Liver (tissue), 9 donors: ENCODE data around the gene RNF175. TPM values are rescaled to one million over a fixed set of nuclear protein-coding genes. Genes with fewer than 3 reads are reported as not detected.

Source experiments
- DNase-seq: peaks from one replicate; pipeline ENCODE4 v3.0.0-alpha.2; 2017; ENCODE audit warnings: low spot score
- H3K27ac ChIP-seq, 2 donors: one replicate each; pipeline ENCODE4 v1.7.0; 2013; ENCODE audit warnings: inconsistent platforms in 2 of 2, low read length in 2 of 2, control low read depth in 1 of 2, low read depth in 1 of 2, mild to moderate bottlenecking in 1 of 2
- H3K27me3 ChIP-seq, 4 donors: one replicate each; pipeline versions ENCODE4 v1.6.1 to v1.7.0; 2013; ENCODE audit warnings: low read length in 3 of 4, inconsistent platforms in 1 of 4, mild to moderate bottlenecking in 1 of 4, moderate library complexity in 1 of 4; ENCODE audit not compliant: control insufficient read depth in 4 of 4, insufficient read depth in 4 of 4
- H3K36me3 ChIP-seq, 4 donors: one replicate each; pipeline versions ENCODE4 v1.6.1 to v1.7.0; 2013; ENCODE audit warnings: low read length in 3 of 4, mild to moderate bottlenecking in 3 of 4, low read depth in 1 of 4, moderate library complexity in 1 of 4; ENCODE audit not compliant: control insufficient read depth in 4 of 4, insufficient read depth in 3 of 4
- H3K4me1 ChIP-seq, 4 donors: one replicate each; pipeline versions ENCODE4 v1.6.1 to v1.7.0; 2013; ENCODE audit warnings: low read length in 3 of 4, mild to moderate bottlenecking in 3 of 4, moderate library complexity in 1 of 4; ENCODE audit not compliant: control insufficient read depth in 4 of 4, insufficient read depth in 4 of 4
- H3K4me3 ChIP-seq, 3 donors: one replicate each; pipeline versions ENCODE4 v1.6.1 to v1.7.0; 2013; ENCODE audit warnings: low read length in 3 of 3, control low read depth in 1 of 3, low read depth in 1 of 3, mild to moderate bottlenecking in 1 of 3
- H3K9ac ChIP-seq, 2 donors: one replicate each; pipeline ENCODE4 v1.7.0; 2013; ENCODE audit warnings: low read length in 2 of 2, mild to moderate bottlenecking in 2 of 2, moderate library complexity in 2 of 2, control low read depth in 1 of 2, low read depth in 1 of 2
- H3K9me3 ChIP-seq, 4 donors: one replicate each; pipeline versions ENCODE4 v1.6.1 to v1.7.0; 2013; ENCODE audit warnings: low read length in 3 of 4; ENCODE audit not compliant: control insufficient read depth in 4 of 4
- CTCF ChIP-seq: fragments of 150-350 bp; IDR thresholded peaks from 2 replicates; pipeline ENCODE4 v1.5.1; 2017; ENCODE audit warnings: improper control_type of control experiment, low read depth, low read length; ENCODE audit not compliant: missing input control
- EGR1 ChIP-seq, 2 donors: IDR thresholded peaks; 2 replicates each; pipeline ENCODE4 v1.6.1; 2016 to 2018; ENCODE audit warnings: antibody characterized with exemption in 2 of 2, low read depth in 2 of 2
- FOXA1 ChIP-seq: IDR thresholded peaks from 2 replicates; pipeline ENCODE4 v1.6.1; 2016; ENCODE audit warnings: antibody characterized with exemption
- FOXA2 ChIP-seq: IDR thresholded peaks from 2 replicates; pipeline ENCODE4 v1.6.1; 2016; ENCODE audit warnings: antibody characterized with exemption
- GABPA ChIP-seq, 2 donors: IDR thresholded peaks in 1 of 2; conservative IDR thresholded peaks in 1 of 2; 2 replicates each; pipeline ENCODE4 v1.6.1; 2016; ENCODE audit warnings: antibody characterized with exemption in 2 of 2, mild to moderate bottlenecking in 1 of 2, moderate library complexity in 1 of 2
- HNF4A ChIP-seq, 2 donors: conservative IDR thresholded peaks; 2 replicates each; pipeline ENCODE4 v1.6.1; 2016; ENCODE audit warnings: antibody characterized with exemption in 2 of 2, mild to moderate bottlenecking in 2 of 2
- HNF4G ChIP-seq: IDR thresholded peaks from 2 replicates; pipeline ENCODE4 v1.6.1; 2016; ENCODE audit warnings: antibody characterized with exemption
- JUND ChIP-seq, 2 donors: IDR thresholded peaks; 2 replicates each; pipeline ENCODE4 v1.6.1; 2016; ENCODE audit warnings: antibody characterized with exemption in 2 of 2
- MAX ChIP-seq: IDR thresholded peaks from 2 replicates; pipeline ENCODE4 v1.6.1; 2016; ENCODE audit warnings: antibody characterized with exemption
- NR2F2 ChIP-seq: IDR thresholded peaks from 2 replicates; pipeline ENCODE4 v1.6.1; 2016; ENCODE audit warnings: antibody characterized with exemption
- RAD21 ChIP-seq, 2 donors: IDR thresholded peaks; 2 replicates each; pipeline ENCODE4 v1.6.1; 2016; ENCODE audit warnings: antibody characterized with exemption in 2 of 2, mild to moderate bottlenecking in 2 of 2
- REST ChIP-seq: IDR thresholded peaks from 2 replicates; pipeline ENCODE4 v1.6.1; 2016; ENCODE audit warnings: antibody characterized with exemption, mild to moderate bottlenecking
- RXRA ChIP-seq, 2 donors: IDR thresholded peaks; 2 replicates each; pipeline ENCODE4 v1.6.1; 2017 to 2018; ENCODE audit warnings: antibody characterized with exemption in 2 of 2, mild to moderate bottlenecking in 1 of 2
- SP1 ChIP-seq: IDR thresholded peaks from 2 replicates; pipeline ENCODE4 v1.6.1; 2018; ENCODE audit warnings: antibody characterized with exemption, mild to moderate bottlenecking
- TAF1 ChIP-seq: conservative IDR thresholded peaks from 2 replicates; pipeline ENCODE4 v1.6.1; 2016; ENCODE audit warnings: antibody characterized with exemption, mild to moderate bottlenecking
- YY1 ChIP-seq: IDR thresholded peaks from 2 replicates; pipeline ENCODE4 v1.6.1; 2016; ENCODE audit warnings: antibody characterized with exemption, mild to moderate bottlenecking
- WGBS: extraction: QIAGEN DNeasy Blood & Tissue Kit; methylation state at CpG from one replicate; pipeline ENCODE4 v1.1.7; 2013; 5-methylcytosine and 5-hydroxymethylcytosine counted together
- polyA plus RNA-seq, 2 donors: library from polyadenylated mRNA; stranded (reverse) in 1 of 2; unstranded in 1 of 2; fragments of 200-250 nt in 1 of 2; fragments of >200 nt in 1 of 2; fragmentation: Nextera tagmentation in 1 of 2; extraction: Ambion mirVana in 1 of 2; gene quantifications; one replicate each; pipeline versions ENCODE4 v1.2.1 to v1.2.3, GENCODE V29; 2013 to 2015
- total RNA-seq, 2 donors: library from RNA; depleted of rRNA; stranded (reverse); fragments of >200 nt; gene quantifications; one replicate each; pipeline ENCODE4 v1.2.3, GENCODE V29; 2014
- TF ChIP-seq, protein P1 (sequence below): IDR thresholded peaks from 2 replicates; pipeline ENCODE4 v1.6.1; 2016; ENCODE audit warnings: antibody characterized with exemption
- TF ChIP-seq, protein P2 (sequence below): IDR thresholded peaks from 2 replicates; pipeline ENCODE4 v1.6.1; 2016; ENCODE audit warnings: antibody characterized with exemption
- donor health status: healthy.
- donor health status: healthy.
- donor health status: healthy.
- donor health status: healthy.
- donor health status: healthy.

RNF175 gene
- total and polyA plus RNA-seq, 4 donors, result 0.08 to 0.65 (median 0.24) TPM; not detected in 1

- Histone ChIP-seq H3K4me3 (no peak overlapping the region), H3K4me1 (peaks cover 3 to 10% (median 7%) of the 10 kb centered on the region in 4 donors), H3K36me3 (no peaks in the 10 kb centered on the region), H3K9me3 (no peaks in the 10 kb centered on the region), H3K9ac (no peak overlapping the region), H3K27me3 (no peaks in the 10 kb centered on the region), H3K27ac (no peak overlapping the region)
- TF ChIP-seq NR2F2 (no peak), RAD21 (IDR thresholded peaks at IDR 0.05) (no peak), MAX (no peak), RXRA (IDR thresholded peaks at IDR 0.05) (no peak), FOXA1 (no peak), REST (no peak), EGR1 (IDR thresholded peaks at IDR 0.05; ENCODE audit: low read depth in 2 of 2) (no peak), TAF1 (no peak), HNF4A (conservative IDR thresholded peaks at IDR 0.05) (no peak), CTCF (no peak), JUND (IDR thresholded peaks at IDR 0.05) (no peak), YY1 (no peak), FOXA2 (no peak), SP1 (no peak), GABPA (IDR thresholded peaks at IDR 0.05 in 1 of 2, conservative IDR thresholded peaks at IDR 0.05 in 1 of 2) (no peak), HNF4G (no peak)
- TF ChIP-seq, protein P1, sequence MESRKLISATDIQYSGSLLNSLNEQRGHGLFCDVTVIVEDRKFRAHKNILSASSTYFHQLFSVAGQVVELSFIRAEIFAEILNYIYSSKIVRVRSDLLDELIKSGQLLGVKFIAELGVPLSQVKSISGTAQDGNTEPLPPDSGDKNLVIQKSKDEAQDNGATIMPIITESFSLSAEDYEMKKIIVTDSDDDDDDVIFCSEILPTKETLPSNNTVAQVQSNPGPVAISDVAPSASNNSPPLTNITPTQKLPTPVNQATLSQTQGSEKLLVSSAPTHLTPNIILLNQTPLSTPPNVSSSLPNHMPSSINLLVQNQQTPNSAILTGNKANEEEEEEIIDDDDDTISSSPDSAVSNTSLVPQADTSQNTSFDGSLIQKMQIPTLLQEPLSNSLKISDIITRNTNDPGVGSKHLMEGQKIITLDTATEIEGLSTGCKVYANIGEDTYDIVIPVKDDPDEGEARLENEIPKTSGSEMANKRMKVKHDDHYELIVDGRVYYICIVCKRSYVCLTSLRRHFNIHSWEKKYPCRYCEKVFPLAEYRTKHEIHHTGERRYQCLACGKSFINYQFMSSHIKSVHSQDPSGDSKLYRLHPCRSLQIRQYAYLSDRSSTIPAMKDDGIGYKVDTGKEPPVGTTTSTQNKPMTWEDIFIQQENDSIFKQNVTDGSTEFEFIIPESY, result no peak
- TF ChIP-seq, protein P2, sequence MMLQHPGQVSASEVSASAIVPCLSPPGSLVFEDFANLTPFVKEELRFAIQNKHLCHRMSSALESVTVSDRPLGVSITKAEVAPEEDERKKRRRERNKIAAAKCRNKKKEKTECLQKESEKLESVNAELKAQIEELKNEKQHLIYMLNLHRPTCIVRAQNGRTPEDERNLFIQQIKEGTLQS, result no peak
- DNase-seq, result no peak
- 86% methylated on average over 5 of the region's 5 CpGs for WGBS
These were observed 31.7 kb downstream of the RNF175 start for GRCh38 chr4:153728151-153728550.
